Body of pancreas (tissue), 4 donors: ENCODE data around the gene ERC2.

Experiments
- CTCF ChIP-seq, 7 experiments: fragments of 450-650 bp in 4 of 7; fragments of 200-600 bp in 3 of 7; sonication (generic) in 3 of 7; IDR thresholded peaks; one replicate each; pipeline ENCODE4 v1.5.1; 2016 to 2019; ENCODE audit warnings: antibody characterized with exemption in 7 of 7
- POLR2A ChIP-seq, 3 donors: fragments of 450-650 bp; IDR thresholded peaks; one replicate each; pipeline ENCODE4 v1.6.1; 2016; ENCODE audit warnings: antibody characterized with exemption in 3 of 3, mild to moderate bottlenecking in 2 of 3

GRCh38 chr3:56320883-56321282, 147.4 kb downstream of the ERC2 start:
- TF ChIP-seq POLR2A (IDR thresholded peaks at IDR 0.05) (no peak), CTCF (IDR thresholded peaks at IDR 0.05) (no peak)
